Keratinocyte (primary cell): Measurements from ENCODE around the gene TFDP2.

ENCODE experiments used
- CTCF ChIP-seq, 3 experiments: IDR thresholded peaks in 1 of 3; conservative IDR thresholded peaks in 1 of 3; optimal IDR thresholded peaks in 1 of 3; 2 replicates in 2 of 3; 3 replicates in 1 of 3; pipeline versions ENCODE3 to v1.5.1; 2011; ENCODE audit warnings: low read length in 3 of 3, mild to moderate bottlenecking in 3 of 3, moderate library complexity in 2 of 3, control low read depth in 1 of 3, inconsistent platforms in 1 of 3; ENCODE audit not compliant: insufficient read depth in 2 of 3; ENCODE audit errors: extremely low read depth in 1 of 3
- EZH2 ChIP-seq: IDR thresholded peaks from one replicate; pipeline ENCODE4 v1.6.1; 2012; ENCODE audit warnings: inconsistent platforms, mild to moderate bottlenecking, low read length, moderate library complexity

DNA sequence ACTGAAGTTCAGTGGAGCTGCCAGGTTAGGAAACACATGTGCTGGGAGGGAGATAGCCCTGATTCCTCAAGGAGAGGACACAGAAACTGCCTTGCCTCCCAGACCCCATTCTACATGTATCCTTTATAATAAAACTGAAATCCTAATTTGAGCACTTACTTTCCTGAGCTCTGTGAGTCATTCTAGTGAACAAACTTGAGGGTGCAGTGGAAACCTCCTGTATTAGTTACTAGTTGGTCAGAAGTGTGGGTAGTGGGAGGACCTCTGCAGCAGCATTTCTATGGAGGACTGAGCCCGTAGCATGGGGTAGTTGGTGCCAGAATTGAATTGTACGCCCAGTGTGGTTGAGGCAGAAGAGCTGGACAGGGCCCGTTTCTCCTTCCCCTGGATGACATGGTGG is 249.0 kb downstream of the TFDP2 start:
- TF ChIP-seq CTCF (optimal IDR thresholded peaks at IDR 0.05 in 1 of 3, IDR thresholded peaks at IDR 0.05 in 1 of 3, conservative IDR thresholded peaks at IDR 0.05 in 1 of 3; ENCODE audit: extremely low read depth in 1 of 3, insufficient read depth in 2 of 3, low read length in 3 of 3) (no peak), EZH2 (no peak)
